ENCODE data around the gene RBP3.

RBP3 gene

GRCh38 chr10:47400251-47400650 is 52.1 kb downstream of the RBP3 start:
- no peak overlapping the region for H3K4me2 ChIP-seq (ENCODE audit: low read length)
- H3F3A ChIP-seq (ENCODE audit: control insufficient read depth, insufficient read depth), result no peaks in the 10 kb centered on the region
- no peaks in the 10 kb centered on the region for H3K4me1 ChIP-seq (ENCODE audit: control insufficient read depth, low read length)
- H3K79me2 ChIP-seq (ENCODE audit: control insufficient read depth, low read length), result no peaks in the 10 kb centered on the region
- H3K27me3 ChIP-seq (ENCODE audit: control insufficient read depth, low read length), result peaks cover 9% of the 10 kb centered on the region
- H3K9me3 ChIP-seq (ENCODE audit: control insufficient read depth, insufficient read depth, low read length), result no peaks in the 10 kb centered on the region
- no peak overlapping the region for H3K27ac ChIP-seq (ENCODE audit: low read depth, low read length)
- no peaks in the 10 kb centered on the region for H4K20me1 ChIP-seq (ENCODE audit: control insufficient read depth, insufficient read depth, low read depth, low read length)
- H3K4me3 ChIP-seq (ENCODE audit: low read length), result no peak overlapping the region
- H3K36me3 ChIP-seq (ENCODE audit: control insufficient read depth, low read length), result no peaks in the 10 kb centered on the region
- no peaks in the 10 kb centered on the region for H3K9me2 ChIP-seq (replicated peaks; ENCODE audit: control insufficient read depth, low read length)
- TF ChIP-seq EZH2phosphoT487 (IDR thresholded peaks at IDR 0.05; ENCODE audit: borderline replicate concordance, low read length), result no peak
- TF ChIP-seq CTCF (IDR thresholded peaks at IDR 0.05; ENCODE audit: low read depth, low read length, poor library complexity, severe bottlenecking), result no peak

GRCh38 chr10:47400786-47401185 is 52.6 kb downstream of the RBP3 start:
- H3K9me2 ChIP-seq (replicated peaks; ENCODE audit: control insufficient read depth, low read length), result no peaks in the 10 kb centered on the region
- no peak overlapping the region for H3K4me3 ChIP-seq (ENCODE audit: low read length)
- TF ChIP-seq EZH2phosphoT487 (IDR thresholded peaks at IDR 0.05; ENCODE audit: borderline replicate concordance, low read length) (no peak), CTCF (IDR thresholded peaks at IDR 0.05; ENCODE audit: low read depth, low read length, poor library complexity, severe bottlenecking) (no peak)
- H3K4me2 ChIP-seq (ENCODE audit: low read length), result no peak overlapping the region
- no peak overlapping the region for H3K27ac ChIP-seq (ENCODE audit: low read depth, low read length)
- H3K36me3 ChIP-seq (ENCODE audit: control insufficient read depth, low read length), result no peaks in the 10 kb centered on the region
- no peaks in the 10 kb centered on the region for H3F3A ChIP-seq (ENCODE audit: control insufficient read depth, insufficient read depth)
- no peaks in the 10 kb centered on the region for H3K4me1 ChIP-seq (ENCODE audit: control insufficient read depth, low read length)
- H3K9me3 ChIP-seq (ENCODE audit: control insufficient read depth, insufficient read depth, low read length), result no peaks in the 10 kb centered on the region
- H4K20me1 ChIP-seq (ENCODE audit: control insufficient read depth, insufficient read depth, low read depth, low read length), result no peaks in the 10 kb centered on the region
- H3K79me2 ChIP-seq (ENCODE audit: control insufficient read depth, low read length), result no peaks in the 10 kb centered on the region
- H3K27me3 ChIP-seq (ENCODE audit: control insufficient read depth, low read length), result peaks cover 7% of the 10 kb centered on the region

- H3K4me3 ChIP-seq (ENCODE audit: low read length), result no peak overlapping the region
- no peaks in the 10 kb centered on the region for H3K36me3 ChIP-seq (ENCODE audit: control insufficient read depth, low read length)
- H4K20me1 ChIP-seq (ENCODE audit: control insufficient read depth, insufficient read depth, low read depth, low read length), result no peaks in the 10 kb centered on the region
- no peaks in the 10 kb centered on the region for H3K9me2 ChIP-seq (replicated peaks; ENCODE audit: control insufficient read depth, low read length)
- no peaks in the 10 kb centered on the region for H3F3A ChIP-seq (ENCODE audit: control insufficient read depth, insufficient read depth)
- no peaks in the 10 kb centered on the region for H3K4me1 ChIP-seq (ENCODE audit: control insufficient read depth, low read length)
- H3K9me3 ChIP-seq (ENCODE audit: control insufficient read depth, insufficient read depth, low read length), result no peaks in the 10 kb centered on the region
- no peak overlapping the region for H3K27ac ChIP-seq (ENCODE audit: low read depth, low read length)
- TF ChIP-seq EZH2phosphoT487 (IDR thresholded peaks at IDR 0.05; ENCODE audit: borderline replicate concordance, low read length), result no peak
- TF ChIP-seq CTCF (IDR thresholded peaks at IDR 0.05; ENCODE audit: low read depth, low read length, poor library complexity, severe bottlenecking), result no peak
- no peaks in the 10 kb centered on the region for H3K79me2 ChIP-seq (ENCODE audit: control insufficient read depth, low read length)
- no peak overlapping the region for H3K4me2 ChIP-seq (ENCODE audit: low read length)
- peaks cover 4% of the 10 kb centered on the region for H3K27me3 ChIP-seq (ENCODE audit: control insufficient read depth, low read length)
Observed at GRCh38 chr10:47401210-47401609, 53.0 kb downstream of the RBP3 start.

All from DOHH2 (cell line).